A673 (cell line): ENCODE measurements around the gene GDE1. TPM values are rescaled to one million over a fixed set of nuclear protein-coding genes. Genes with fewer than 3 reads are reported as not detected.
A peak's percentile ranks its signal among the peaks of the same experiment; 100 is the strongest.

Experiments
- BruUV-seq: library from RNA; stranded (reverse); fragments of 400-500 nt; replicated peaks from 2 replicates; lab custom pipeline; 2021; lab: Mats Ljungman, UMichigan
- CTCF ChIA-PET: fragments of 300-600 bp; sonication (Branson Sonifier 250); formaldehyde crosslinking; loops from one replicate; lab custom pipeline; 2022; ENCODE audit warnings: antibody characterized with exemption; lab: Charles Lee
- POLR2A ChIA-PET: fragments of 300-600 bp; sonication (Branson Sonifier 250); formaldehyde crosslinking; loops from one replicate; lab custom pipeline; 2022; ENCODE audit warnings: antibody characterized with exemption; ENCODE audit not compliant: low non-redundant PET; lab: Charles Lee
- DNase-seq: peaks from one replicate; pipeline ENCODE4 v3.0.0-alpha.2; 2015; ENCODE audit warnings: low spot score
- H3K27ac ChIP-seq: fragments of 200-600 bp; sonication (generic); 2 replicates; pipeline ENCODE4 v1.5.1; 2016; ENCODE audit warnings: mixed run types, low read depth, mild to moderate bottlenecking, mixed read lengths, antibody characterized with exemption, low read length; ENCODE audit not compliant: poor library complexity, severe bottlenecking
- H3K27me3 ChIP-seq: fragments of 200-600 bp; sonication (generic); replicated peaks from 2 replicates; pipeline ENCODE4 v1.6.1; 2017; ENCODE audit warnings: mixed run types, low read depth, mild to moderate bottlenecking, mixed read lengths, antibody characterized with exemption, low read length; ENCODE audit not compliant: insufficient read depth, poor library complexity
- H3K36me3 ChIP-seq: fragments of 200-600 bp; sonication (generic); 2 replicates; pipeline ENCODE4 v1.6.1; 2016; ENCODE audit warnings: mixed run types, mild to moderate bottlenecking, mixed read lengths, antibody characterized with exemption, low read length; ENCODE audit not compliant: insufficient read depth, poor library complexity, severe bottlenecking
- H3K4me1 ChIP-seq: fragments of 200-600 bp; sonication (generic); 2 replicates; pipeline ENCODE4 v1.6.1; 2017; ENCODE audit warnings: mixed run types, mild to moderate bottlenecking, mixed read lengths, antibody characterized with exemption, low read length; ENCODE audit not compliant: insufficient read depth, poor library complexity, severe bottlenecking
- H3K4me3 ChIP-seq: fragments of 200-600 bp; sonication (generic); 2 replicates; pipeline ENCODE4 v1.5.1; 2016; ENCODE audit warnings: low read depth, mixed run types, mild to moderate bottlenecking, mixed read lengths, low read length; ENCODE audit not compliant: poor library complexity, severe bottlenecking
- H3K9me3 ChIP-seq: fragments of 200-600 bp; sonication (generic); 2 replicates; pipeline ENCODE4 v1.6.1; 2016; ENCODE audit warnings: mixed run types, low read depth, mild to moderate bottlenecking, mixed read lengths, antibody characterized with exemption, low read length; ENCODE audit not compliant: poor library complexity, severe bottlenecking
- CTCF ChIP-seq: fragments of 300-800, 200-600 bp; sonication (generic); conservative IDR thresholded peaks from 2 replicates; pipeline ENCODE4 v1.5.1; 2017; ENCODE audit warnings: low read depth, mild to moderate bottlenecking, antibody characterized with exemption, low read length, moderate library complexity, mixed read lengths
- EZH2 ChIP-seq: fragments of 200-600 bp; sonication (generic); IDR thresholded peaks from 2 replicates; pipeline ENCODE4 v1.6.1; 2017; ENCODE audit warnings: borderline replicate concordance, low read depth, mild to moderate bottlenecking, mixed read lengths, antibody characterized with exemption, low read length; ENCODE audit not compliant: poor library complexity, severe bottlenecking
- intact Hi-C: fragments of 100-400 bp; cut with micrococcal nuclease; formaldehyde crosslinking; loops from one replicate; pipeline ENCODE4 v1.10.0; 2022; ENCODE audit not compliant: unreplicated experiment
- total RNA-seq: library from RNA; stranded (reverse); gene quantifications from 2 replicates; pipeline ENCODE4 v1.2.3, GENCODE V29; 2021

The GDE1 gene
- total RNA-seq, 1 experiment from 2014 or later: 63.5 TPM

GRCh38 chr16:19486750-19487325, 35.1 kb downstream of the GDE1 start:
- H3K4me3 ChIP-seq: no peak overlapping the region
- H3K27me3 ChIP-seq: no peaks in the 10 kb centered on the region
- H3K36me3 ChIP-seq: no peaks in the 10 kb centered on the region
- BruUV-seq: no TSS peak
- no peaks in the 10 kb centered on the region for H3K4me1 ChIP-seq
- TF ChIP-seq EZH2 (no peak), CTCF (0 out of 2 replicates have a peak, but pooled peaks have one; percentile 17)
- no peaks in the 10 kb centered on the region for H3K9me3 ChIP-seq
- CTCF ChIA-PET: no interaction called here
- DNase-seq: no peak
- intact Hi-C loops: no loop called here
- POLR2A ChIA-PET: no interaction called here
- H3K27ac ChIP-seq: no peak overlapping the region

- no peaks in the 10 kb centered on the region for H3K27me3 ChIP-seq
- no TSS peak for BruUV-seq
- no peaks in the 10 kb centered on the region for H3K36me3 ChIP-seq
- POLR2A ChIA-PET: no interaction called here
- intact Hi-C loops: no loop called here
- CTCF ChIA-PET: no interaction called here
- no peak for DNase-seq
- no peak overlapping the region for H3K27ac ChIP-seq
- TF ChIP-seq EZH2 (no peak), CTCF (no peak)
- no peaks in the 10 kb centered on the region for H3K4me1 ChIP-seq
- H3K9me3 ChIP-seq: no peaks in the 10 kb centered on the region
- no peak overlapping the region for H3K4me3 ChIP-seq
Observed at GRCh38 chr16:19486051-19486450, 35.8 kb downstream of the GDE1 start.

- intact Hi-C loops: no loop called here
- Histone ChIP-seq H3K4me1 (no peaks in the 10 kb centered on the region), H3K27me3 (no peaks in the 10 kb centered on the region), H3K4me3 (no peak overlapping the region), H3K27ac (no peak overlapping the region), H3K9me3 (no peaks in the 10 kb centered on the region), H3K36me3 (no peaks in the 10 kb centered on the region)
- POLR2A ChIA-PET: no interaction called here
- TF ChIP-seq EZH2 (no peak), CTCF (no peak)
- CTCF ChIA-PET: no interaction called here
- no TSS peak for BruUV-seq
- DNase-seq: no peak
Observed at GRCh38 chr16:19485611-19486010, 36.3 kb downstream of the GDE1 start.
